GM12892 (cell line): Measurements from ENCODE around the gene RABL2A.
"Not testable (repeated sequence)": the region's sequence is repeated elsewhere in the genome, so short reads cannot be mapped to it uniquely, and the experiment has no call there.

Source experiments
- POLR2A ChIP-seq: IDR thresholded peaks from 2 replicates; pipeline ENCODE4 v1.6.1; 2011; ENCODE audit warnings: low read depth, low read length, control low read depth
- POLR2AphosphoS5 ChIP-seq: IDR thresholded peaks from 2 replicates; pipeline ENCODE4 v1.6.1; 2011; ENCODE audit warnings: low read depth, low read length, control low read depth

GRCh38 chr2:113663285-113664060 lies 36.4 kb downstream of the RABL2A start:
- TF ChIP-seq POLR2A, POLR2AphosphoS5: not testable (repeated sequence)
